ENCODE data around the gene ANXA10. TPM values are rescaled to one million over a fixed set of nuclear protein-coding genes. Genes with fewer than 3 reads are reported as not detected.

ANXA10 gene
- polyA plus RNA-seq, 1 experiment = not detected

DNA sequence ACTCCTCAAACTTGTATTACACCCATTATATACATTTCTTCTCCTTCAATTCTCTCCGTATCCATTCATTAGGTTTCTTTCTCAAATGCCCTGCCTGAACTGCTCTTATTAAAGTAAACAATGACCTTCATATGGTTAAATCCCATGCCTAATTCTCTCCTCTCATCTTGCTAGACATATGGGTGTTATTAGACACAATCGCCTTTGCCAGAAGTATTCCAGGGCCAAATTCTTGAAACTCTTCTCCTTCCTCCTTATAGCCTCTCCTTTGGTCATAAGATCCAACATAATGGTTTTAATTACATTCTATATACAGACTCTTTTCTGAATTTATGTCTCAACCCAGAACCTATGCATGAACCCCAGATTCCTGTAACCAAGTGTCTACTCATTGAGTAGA, 4.8 kb downstream of the ANXA10 start:
- TF ChIP-seq CTCF (IDR thresholded peaks at IDR 0.05; ENCODE audit: insufficient read depth, low read depth, low read length) = no peak
- H3K27me3 ChIP-seq (ENCODE audit: control insufficient read depth, insufficient read depth, low read length) = no peaks in the 10 kb centered on the region
- H3K36me3 ChIP-seq (ENCODE audit: control insufficient read depth, insufficient read depth, low read length) = no peaks in the 10 kb centered on the region
- no peak overlapping the region for H3K4me3 ChIP-seq (ENCODE audit: low read depth, low read length)
- no peak for DNase-seq (ENCODE audit: low read depth)
- ChIA-PET CTCF (interaction anchor here (0.7 kb wide), 1 partner anchor 55 kb away, joined by 3 read pairs; no protein-coding TSS in a partner anchor), POLR2A (no interaction called here)

- TF ChIP-seq CTCF (IDR thresholded peaks at IDR 0.05; ENCODE audit: insufficient read depth, low read depth, low read length) = no peak
- no peaks in the 10 kb centered on the region for H3K27me3 ChIP-seq (ENCODE audit: control insufficient read depth, insufficient read depth, low read length)
- no peak overlapping the region for H3K4me3 ChIP-seq (ENCODE audit: low read depth, low read length)
- DNase-seq (ENCODE audit: low read depth) = no peak
- CTCF ChIA-PET = interaction anchor here (1.3 kb wide), 1 partner anchor 19 kb away, joined by 3 read pairs; no protein-coding TSS in a partner anchor
- no peaks in the 10 kb centered on the region for H3K36me3 ChIP-seq (ENCODE audit: control insufficient read depth, insufficient read depth, low read length)
- POLR2A ChIA-PET = no interaction called here
Observed at GRCh38 chr4:168098248-168098717, 5.9 kb downstream of the ANXA10 start.

DNA sequence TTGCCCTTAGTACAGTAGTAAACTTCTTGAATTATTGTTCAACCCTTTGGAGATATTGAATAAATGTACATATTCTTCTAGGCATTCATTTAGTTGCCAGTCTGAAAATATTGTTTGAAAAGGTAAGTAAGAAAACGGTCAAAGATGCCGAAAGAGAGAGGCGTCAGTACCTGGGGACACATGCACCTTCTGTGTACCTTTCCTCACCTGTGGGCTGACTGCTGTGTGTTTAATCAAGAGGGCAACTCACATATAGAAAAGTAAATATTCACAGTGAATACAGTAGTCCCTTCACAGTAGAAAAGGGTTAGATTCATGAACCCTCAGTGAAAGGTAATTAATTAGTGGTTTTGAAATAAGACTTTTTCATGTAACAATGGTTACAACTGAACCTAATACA, 6.9 kb downstream of the ANXA10 start:
- no peak overlapping the region for H3K4me3 ChIP-seq (ENCODE audit: low read depth, low read length)
- no peaks in the 10 kb centered on the region for H3K36me3 ChIP-seq (ENCODE audit: control insufficient read depth, insufficient read depth, low read length)
- POLR2A ChIA-PET = no interaction called here
- no peaks in the 10 kb centered on the region for H3K27me3 ChIP-seq (ENCODE audit: control insufficient read depth, insufficient read depth, low read length)
- DNase-seq (ENCODE audit: low read depth) = no peak
- CTCF ChIA-PET = no interaction called here
- no peak for TF ChIP-seq CTCF (IDR thresholded peaks at IDR 0.05; ENCODE audit: insufficient read depth, low read depth, low read length)

- CTCF ChIA-PET = interaction anchor here (1.0 kb wide), 1 partner anchor 31 kb away, joined by 3 read pairs; no protein-coding TSS in a partner anchor
- H3K27me3 ChIP-seq (ENCODE audit: control insufficient read depth, insufficient read depth, low read length) = no peaks in the 10 kb centered on the region
- POLR2A ChIA-PET = no interaction called here
- TF ChIP-seq CTCF (IDR thresholded peaks at IDR 0.05; ENCODE audit: insufficient read depth, low read depth, low read length) = no peak
- no peaks in the 10 kb centered on the region for H3K36me3 ChIP-seq (ENCODE audit: control insufficient read depth, insufficient read depth, low read length)
- no peak for DNase-seq (ENCODE audit: low read depth)
- H3K4me3 ChIP-seq (ENCODE audit: low read depth, low read length) = no peak overlapping the region
Observed at GRCh38 chr4:168101026-168101425, 8.7 kb downstream of the ANXA10 start.

- no peak for DNase-seq (ENCODE audit: low read depth)
- ChIA-PET POLR2A (no interaction called here), CTCF (interaction anchor here (0.8 to 1.3 kb wide), 2 partner anchors 8 to 51 kb away, joined by 3 read pairs; no protein-coding TSS in a partner anchor)
Observed at GRCh38 chr4:168102403-168102802, 10.1 kb downstream of the ANXA10 start.

More at GRCh38 chr4:168102403-168102802, 10.1 kb downstream of the ANXA10 start:
- Histone ChIP-seq H3K27me3 (ENCODE audit: control insufficient read depth, insufficient read depth, low read length) (no peaks in the 10 kb centered on the region), H3K36me3 (ENCODE audit: control insufficient read depth, insufficient read depth, low read length) (no peaks in the 10 kb centered on the region), H3K4me3 (ENCODE audit: low read depth, low read length) (no peak overlapping the region)
- no peak for TF ChIP-seq CTCF (IDR thresholded peaks at IDR 0.05; ENCODE audit: insufficient read depth, low read depth, low read length)

Data from BJ (cell line).